DND-41 (cell line): ENCODE measurements around the gene MVB12B.

ENCODE experiments used
- CTCF ChIP-seq: IDR thresholded peaks from 2 replicates; pipeline ENCODE4 v1.5.1; 2012; ENCODE audit warnings: borderline replicate concordance, low read length, moderate library complexity, mild to moderate bottlenecking; ENCODE audit not compliant: poor library complexity, severe bottlenecking; ENCODE audit errors: extremely low read depth
- EZH2 ChIP-seq: IDR thresholded peaks from 3 replicates; pipeline ENCODE4 v1.6.1; 2012; ENCODE audit warnings: borderline replicate concordance, low read depth, mild to moderate bottlenecking, moderate library complexity, low read length, inconsistent platforms; ENCODE audit not compliant: severe bottlenecking

DNA sequence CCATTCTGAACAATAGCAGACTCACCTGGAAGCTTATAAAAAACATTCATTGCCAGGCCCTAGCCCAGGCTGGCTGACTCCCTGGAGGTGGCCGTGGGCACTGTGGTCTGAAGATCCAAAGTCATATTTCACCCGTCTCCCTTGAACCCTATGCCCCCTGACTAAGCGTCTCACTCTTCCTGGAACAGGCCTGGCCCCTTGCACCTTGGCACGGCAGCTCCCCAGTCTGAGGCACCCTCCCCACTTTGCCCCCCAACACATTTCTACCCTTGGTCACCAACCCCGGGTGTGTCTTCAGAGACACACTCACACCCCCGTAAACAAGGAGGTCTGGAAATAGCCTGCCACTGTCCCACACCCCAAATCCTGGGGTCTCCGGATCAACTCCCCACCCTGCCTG, 218.5 kb downstream of the MVB12B start:
- TF ChIP-seq CTCF (no peak), EZH2 (no peak)
